NCI-H774 (cell line): ENCODE results near the gene NLK.
"Not testable (repeated sequence)": the region's sequence is repeated elsewhere in the genome, so short reads cannot be mapped to it uniquely, and the experiment has no call there.

Source experiments
- DNase-seq: peaks from one replicate; lab custom pipeline; 2025; lab: John Stamatoyannopoulos, UW

The NLK gene

DNA sequence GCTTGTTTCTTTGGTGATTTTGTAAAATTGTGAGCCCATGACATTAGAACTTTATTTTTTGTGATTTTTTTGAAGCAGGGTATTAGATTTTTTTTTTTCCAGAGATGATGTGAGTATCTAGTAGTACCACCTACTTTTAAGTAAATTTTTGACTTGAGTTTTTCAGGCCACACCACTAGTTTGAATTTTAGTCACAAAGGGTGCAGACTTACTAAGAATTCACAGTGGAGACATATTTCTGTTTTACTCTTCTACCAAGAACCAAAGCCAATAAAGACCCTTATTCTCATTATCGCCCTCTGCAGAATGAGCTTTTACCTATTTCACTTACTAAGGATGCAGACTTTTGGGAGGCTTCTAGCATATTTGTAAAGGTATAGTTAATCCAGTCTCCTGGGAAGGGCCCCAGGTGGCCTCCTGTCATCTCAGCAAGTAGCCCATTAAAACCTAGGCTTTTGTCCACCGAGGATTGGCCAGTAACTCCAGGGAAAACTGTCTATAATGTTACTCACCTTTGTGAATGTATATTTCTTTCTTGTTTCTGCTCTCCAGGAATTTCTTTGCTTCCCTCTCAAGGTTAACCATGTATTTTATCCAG lies 30.6 kb downstream of the NLK start:
- no peak for DNase-seq

DNA sequence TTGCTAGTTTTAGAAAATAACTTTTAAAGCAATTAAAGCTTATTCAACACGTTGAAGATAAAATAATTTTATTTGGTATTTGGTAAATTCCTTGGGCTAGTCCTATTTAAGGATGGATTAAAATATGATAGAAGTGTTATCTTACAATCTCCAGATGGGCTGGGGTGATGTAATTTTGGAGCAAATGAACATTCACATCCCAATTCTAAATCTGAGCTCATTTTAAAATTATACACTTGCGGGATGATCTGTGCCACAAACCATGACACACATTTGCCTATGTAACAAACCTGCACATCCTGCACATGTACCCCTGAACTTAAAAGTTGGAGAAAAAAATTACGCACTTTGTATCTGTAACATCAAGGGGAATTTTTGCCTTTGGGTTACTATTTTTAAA lies 31.5 kb downstream of the NLK start:
- no peak for DNase-seq

DNA sequence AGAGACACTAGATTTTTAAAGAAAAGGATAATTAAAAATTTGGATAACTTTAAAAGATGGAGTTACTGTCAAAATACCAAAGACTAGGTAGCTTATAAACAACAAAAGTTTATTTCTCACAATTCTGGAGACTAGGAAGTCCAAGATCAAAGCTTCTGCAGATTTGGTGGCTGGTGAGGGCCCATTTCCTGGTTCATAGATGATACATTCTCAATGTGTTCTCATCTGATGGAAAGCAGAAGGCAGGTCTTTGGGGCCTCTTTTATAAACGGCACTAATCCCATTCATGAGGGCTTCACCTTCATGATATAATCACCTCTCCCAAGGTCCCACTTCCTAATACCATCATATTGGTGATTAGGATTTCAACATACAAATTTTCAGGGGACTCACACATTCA lies 33.7 kb downstream of the NLK start:
- DNase-seq = no peak

DNA sequence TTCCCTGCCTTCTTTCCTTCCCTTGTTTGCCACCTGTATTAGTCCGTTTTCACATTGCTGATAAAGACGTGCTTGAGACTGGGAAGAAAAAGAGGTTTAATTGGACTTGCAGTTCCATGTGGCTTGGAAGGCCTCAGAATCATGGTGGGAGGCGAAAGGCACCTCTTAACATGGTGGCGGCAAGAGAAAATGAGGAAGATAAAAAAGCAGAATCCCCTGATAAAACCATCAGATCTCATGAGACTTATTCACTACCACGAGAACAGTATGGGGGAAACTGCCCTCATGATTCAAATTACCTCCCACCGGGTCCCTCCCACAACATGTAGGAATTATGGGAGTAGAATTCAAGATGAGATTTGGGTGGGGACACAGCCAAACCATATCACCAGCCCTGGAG lies 34.7 kb downstream of the NLK start:
- DNase-seq = not testable (repeated sequence)

DNA sequence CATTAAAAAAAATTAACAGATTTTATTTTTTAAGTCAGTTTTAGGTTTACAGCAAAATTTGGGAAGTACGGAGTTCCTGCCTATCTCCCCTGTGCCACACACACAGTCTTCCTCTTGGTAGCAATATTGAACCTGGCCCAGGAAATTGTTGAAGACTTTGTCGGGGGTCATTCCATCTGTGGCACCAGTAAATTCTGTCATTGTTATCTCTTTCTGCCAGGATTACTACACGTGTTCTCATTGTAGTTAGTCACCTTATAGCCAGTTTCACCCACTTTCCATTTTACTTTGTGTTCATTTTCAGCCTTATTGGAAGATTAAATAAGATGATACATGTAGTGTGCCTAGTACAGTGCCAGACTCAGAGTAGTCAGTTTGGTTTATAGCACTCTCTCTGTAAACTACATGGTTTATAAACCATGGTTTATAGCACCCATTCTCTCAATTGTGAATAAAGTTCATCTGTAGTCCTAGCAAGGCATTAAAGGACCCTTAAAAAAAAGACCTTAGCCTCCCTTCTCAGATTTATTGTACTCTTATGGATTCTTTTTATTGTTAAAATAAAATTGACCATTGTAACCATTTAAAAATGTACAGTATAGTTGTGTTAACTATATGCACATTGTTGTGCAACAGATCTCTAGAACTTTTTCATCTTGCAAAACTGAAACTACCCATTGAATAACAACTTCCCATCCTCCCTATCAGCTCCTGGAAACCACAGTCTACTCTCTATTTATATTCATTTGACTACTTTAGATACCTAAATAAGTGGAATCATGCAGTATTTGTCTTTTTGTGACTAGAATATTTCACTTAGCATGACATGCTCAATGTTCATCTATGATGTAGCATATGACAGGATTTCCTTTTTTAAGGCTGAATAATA lies 36.1 kb downstream of the NLK start:
- no peak for DNase-seq

- DNase-seq = no peak
Measured at GRCh38 chr17:28081467-28081866, 39.0 kb downstream of the NLK start.

- no peak for DNase-seq
Measured at GRCh38 chr17:28085766-28086165, 43.3 kb downstream of the NLK start.

GRCh38 chr17:28086519-28086918 lies 44.0 kb downstream of the NLK start:
- DNase-seq = no peak

DNA sequence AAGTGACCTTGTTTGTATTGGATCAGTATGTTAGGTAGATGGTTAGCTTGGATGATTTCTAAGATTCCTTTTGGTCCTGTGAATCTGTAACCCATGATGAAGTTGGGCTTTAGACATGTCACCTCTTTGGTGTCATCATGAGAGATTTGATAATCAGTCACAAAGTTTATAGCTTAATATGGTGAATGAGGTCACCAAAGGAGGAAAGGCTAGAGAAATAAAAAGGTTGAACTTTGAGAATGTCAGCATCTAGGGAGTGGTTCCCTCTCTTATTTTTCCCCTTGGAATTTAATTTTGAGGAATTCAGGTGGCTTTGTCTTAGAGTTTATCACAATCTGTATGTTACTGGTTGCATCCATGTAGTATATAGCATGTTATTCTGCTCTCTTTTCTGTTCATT lies 45.3 kb downstream of the NLK start:
- no peak for DNase-seq

DNA sequence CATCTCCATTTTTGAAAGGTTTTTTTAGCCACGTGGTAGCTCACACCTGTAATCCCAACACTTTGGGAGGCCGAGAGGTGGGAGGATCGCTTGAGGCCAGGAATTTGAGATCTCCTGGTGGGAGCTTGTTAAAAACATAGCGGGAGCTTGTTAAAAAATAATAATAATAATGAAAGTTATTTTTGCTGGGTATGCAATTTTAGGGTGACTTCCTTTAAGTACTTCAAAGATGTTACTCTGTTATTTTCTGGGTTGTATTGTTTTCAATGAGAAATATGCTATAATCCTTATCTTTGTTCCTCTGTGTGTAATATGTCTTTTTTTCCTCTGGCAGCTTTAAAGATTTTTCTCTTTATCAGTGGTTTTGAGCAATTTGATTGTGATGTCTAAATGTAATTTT lies 48.1 kb downstream of the NLK start:
- DNase-seq = no peak

DNA sequence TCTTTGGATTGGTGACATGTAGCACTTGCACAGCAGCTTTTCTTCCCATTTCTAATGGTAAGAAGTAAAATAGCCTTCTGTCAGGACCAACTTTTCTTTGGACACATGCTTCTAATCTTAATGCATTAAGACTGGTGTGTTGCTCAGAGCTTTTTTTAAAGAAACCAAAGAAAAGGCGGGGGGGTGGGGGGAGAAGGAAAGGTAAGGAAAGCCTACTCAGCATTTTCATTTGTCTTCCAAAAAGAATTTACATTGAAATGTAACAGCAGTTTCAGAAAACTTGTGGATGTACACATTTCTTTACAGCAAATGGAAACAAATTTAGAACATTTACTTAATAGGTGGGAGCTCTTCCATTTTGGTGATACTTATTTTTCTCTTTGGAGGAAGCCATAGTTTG lies 49.6 kb downstream of the NLK start:
- DNase-seq = no peak

DNA sequence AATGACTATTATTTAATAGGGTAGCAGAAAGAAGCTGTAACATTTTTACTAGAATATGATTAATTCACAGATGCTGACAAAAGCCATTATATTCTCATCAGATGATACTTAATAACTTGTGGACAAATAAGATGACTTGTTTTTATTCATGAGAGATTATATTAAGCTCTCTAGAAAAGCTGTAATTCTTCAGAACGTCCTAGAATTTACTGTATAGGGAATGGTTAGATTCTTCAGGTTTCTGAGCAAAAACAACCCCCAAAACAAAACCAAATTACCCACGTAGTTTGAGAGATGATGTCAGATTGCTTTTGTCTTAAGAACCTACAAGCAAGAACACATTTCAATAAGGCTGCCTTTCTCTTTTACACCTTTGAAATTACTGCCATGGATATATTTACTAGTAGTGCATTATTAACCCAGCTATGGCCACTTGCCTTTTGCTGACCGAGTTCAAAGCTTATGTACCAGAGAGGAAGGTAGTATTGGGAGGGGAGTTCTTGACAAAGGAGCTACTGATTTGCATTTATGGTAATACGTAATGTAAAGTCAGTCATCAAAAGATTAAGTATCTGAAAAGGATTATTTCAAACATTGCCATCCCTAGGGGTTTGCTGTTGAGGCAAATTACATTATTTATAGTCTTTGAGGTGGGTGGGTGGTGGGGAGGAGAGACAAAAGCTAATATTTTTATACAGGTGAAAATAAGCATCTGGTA lies 51.7 kb downstream of the NLK start:
- DNase-seq = no peak

DNA sequence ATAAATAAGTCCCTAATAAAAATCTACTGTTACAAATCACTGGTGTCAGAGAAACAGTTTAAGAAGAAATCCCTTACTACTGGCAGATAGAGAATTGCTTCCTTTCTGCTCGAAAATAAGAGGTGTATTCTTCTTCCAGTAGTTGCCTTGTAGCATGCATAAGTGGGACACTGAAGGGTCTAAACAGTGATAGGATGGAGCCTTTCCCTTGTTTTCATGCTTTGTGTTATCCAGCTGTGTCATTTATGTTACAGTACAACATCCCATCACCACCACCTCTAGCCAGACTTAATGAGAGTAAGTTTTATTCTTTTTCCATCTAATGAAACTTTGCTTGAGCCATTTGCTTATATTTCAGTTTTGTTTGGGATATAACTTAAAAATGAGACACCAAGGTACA lies 54.3 kb downstream of the NLK start:
- no peak for DNase-seq

- DNase-seq = no peak
Measured at GRCh38 chr17:28097254-28097653, 54.8 kb downstream of the NLK start.

- no peak for DNase-seq
Measured at GRCh38 chr17:28097901-28098300, 55.4 kb downstream of the NLK start.

DNA sequence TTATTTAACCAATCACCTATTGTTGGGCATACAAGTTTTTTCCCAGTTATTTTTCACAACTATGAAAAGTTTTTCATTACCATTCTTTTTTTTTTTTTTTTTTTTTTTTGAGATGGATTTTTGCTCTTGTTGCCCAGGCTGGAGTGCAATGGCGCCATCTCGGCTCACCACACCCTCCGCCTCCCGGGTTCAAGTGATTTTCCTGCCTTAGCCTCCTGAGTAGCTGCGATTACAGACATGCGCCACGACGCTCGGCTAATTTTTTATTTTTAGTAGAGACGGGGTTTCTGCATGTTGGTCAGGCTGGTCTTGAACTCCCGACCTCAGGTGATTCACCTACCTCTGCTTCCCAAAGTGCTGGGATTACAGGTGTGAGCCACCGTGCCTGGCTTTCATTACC lies 56.1 kb downstream of the NLK start:
- not testable (repeated sequence) for DNase-seq

DNA sequence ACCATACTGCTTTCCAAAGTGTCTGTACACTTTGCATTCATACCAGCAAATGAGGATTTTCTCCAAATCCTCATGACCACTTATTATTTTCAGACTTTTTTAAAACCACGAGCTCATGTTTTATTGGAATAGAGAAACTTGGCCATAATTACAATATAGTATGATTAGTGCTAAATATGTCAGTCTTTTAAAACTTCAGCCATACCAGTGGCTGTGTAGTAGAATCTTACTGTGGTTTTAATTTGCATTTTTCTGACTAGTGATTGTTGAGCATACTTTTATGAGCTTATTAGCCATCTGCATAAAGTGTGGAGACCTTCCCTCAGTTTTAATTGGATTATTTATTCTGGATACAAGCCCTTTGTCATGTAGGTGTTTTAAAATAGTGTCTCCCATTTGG lies 57.8 kb downstream of the NLK start:
- no peak for DNase-seq

DNA sequence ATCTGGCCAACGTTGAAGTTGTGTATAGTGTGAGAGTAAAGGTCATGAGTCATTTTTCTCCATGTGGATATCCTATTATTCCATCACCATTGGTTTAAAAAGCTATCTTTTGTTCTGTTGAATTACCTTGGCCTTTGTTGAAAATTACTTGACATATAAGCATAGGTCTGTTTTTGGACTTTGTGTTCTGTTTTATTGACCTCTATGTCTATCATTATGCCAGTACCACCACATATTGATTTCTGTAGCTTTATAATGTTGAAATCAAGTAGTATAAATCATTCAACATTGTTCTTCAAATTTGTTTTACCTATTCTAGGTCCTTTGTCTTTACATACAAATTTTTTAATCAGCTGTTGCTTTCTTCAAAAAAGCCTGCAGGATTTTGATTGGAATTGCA lies 58.5 kb downstream of the NLK start:
- no peak for DNase-seq

DNA sequence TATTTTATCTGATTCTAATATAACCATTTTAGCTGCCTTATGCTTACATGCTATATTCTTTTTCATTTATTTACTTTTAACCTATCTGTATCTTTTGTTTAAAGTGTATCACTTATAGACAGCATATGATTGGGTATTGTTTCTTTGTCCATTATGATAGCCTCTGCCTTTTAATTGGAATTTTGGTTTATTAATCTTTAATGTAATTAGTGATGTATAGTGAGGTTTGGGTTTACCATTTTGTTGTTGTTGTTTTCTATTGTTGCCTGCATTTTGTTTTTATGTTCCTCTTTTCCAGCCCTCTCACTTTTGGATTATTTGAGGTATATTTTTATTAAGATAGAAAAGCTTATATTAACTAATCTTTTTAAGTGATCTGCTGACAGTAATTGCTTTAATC lies 59.4 kb downstream of the NLK start:
- no peak for DNase-seq

DNA sequence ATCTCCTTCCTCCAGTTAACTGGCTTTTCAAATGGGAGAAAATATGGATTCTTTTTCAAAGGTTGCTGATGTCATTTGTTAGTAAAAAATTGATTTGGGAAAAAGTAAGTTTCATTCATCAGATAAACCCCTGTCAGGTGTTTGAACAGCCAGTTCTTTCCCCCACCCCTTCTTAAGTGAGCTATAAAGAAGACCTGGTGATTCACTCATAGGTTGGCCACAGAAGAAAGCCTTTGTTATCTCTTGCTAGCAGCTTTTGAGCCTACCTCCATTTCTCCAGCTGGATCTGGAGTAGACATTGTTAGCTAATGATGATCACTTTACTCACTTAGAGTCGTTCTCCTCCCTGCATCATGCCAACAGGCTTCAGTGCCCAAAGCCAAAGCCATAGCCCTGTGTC lies 63.0 kb downstream of the NLK start:
- no peak for DNase-seq

- DNase-seq = no peak
Measured at GRCh38 chr17:28110184-28110583, 67.7 kb downstream of the NLK start.

GRCh38 chr17:28112181-28112580 lies 69.7 kb downstream of the NLK start:
- DNase-seq = no peak

DNA sequence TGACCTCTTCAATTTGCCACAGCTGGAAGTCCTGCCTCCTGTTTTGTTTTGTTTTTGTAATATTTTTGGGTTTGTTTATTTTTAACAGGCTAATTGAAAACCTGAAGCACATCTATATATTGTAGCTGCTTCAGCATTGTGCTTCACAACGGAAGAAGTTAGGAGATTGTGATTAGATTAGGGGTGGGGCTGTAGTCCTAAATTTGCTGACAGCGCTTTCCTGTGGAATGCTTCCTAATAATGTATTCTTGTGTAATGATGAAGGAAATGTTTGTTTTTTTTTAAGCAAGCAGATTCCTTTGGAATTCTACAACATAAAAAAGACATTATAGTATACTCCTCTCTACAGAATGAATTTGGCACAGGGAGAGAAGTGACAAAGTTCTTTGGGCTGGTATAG lies 70.1 kb downstream of the NLK start:
- DNase-seq = no peak
